CD4-positive, alpha-beta T cell treated with Interleukin-2 at 100 ng/mL for 4 hours (primary cell): ENCODE measurements around the gene ZBTB17.
"Not testable (repeated sequence)": the region's sequence is repeated elsewhere in the genome, so short reads cannot be mapped to it uniquely, and the experiment has no call there.

Experiments
- DNase-seq: peaks from one replicate; pipeline ENCODE4 v3.0.0-alpha.2; 2020; ENCODE audit warnings: low spot score

ZBTB17 gene

GRCh38 chr1:15988856-15989736, 13.2 kb upstream of the ZBTB17 start:
- DNase-seq, result no peak

GRCh38 chr1:15985611-15986297, 9.9 kb upstream of the ZBTB17 start:
- DNase-seq, result no peak

- no peak for DNase-seq
Measured at GRCh38 chr1:15983275-15983674, 7.4 kb upstream of the ZBTB17 start.

- no peak for DNase-seq
Measured at GRCh38 chr1:15981679-15982078, 5.8 kb upstream of the ZBTB17 start.

GRCh38 chr1:15977947-15978346, 2.0 kb upstream of the ZBTB17 start:
- DNase-seq, result not testable (repeated sequence)

- peak; percentile 67 for DNase-seq
Measured at GRCh38 chr1:15975358-15975804, 520 bp downstream of the ZBTB17 start.

- DNase-seq, result no peak
Measured at GRCh38 chr1:15974855-15975254, 1.0 kb downstream of the ZBTB17 start.

- DNase-seq, result no peak
Measured at GRCh38 chr1:15973772-15974171, 2.1 kb downstream of the ZBTB17 start.

GRCh38 chr1:15972409-15972808, 3.5 kb downstream of the ZBTB17 start:
- no peak for DNase-seq

- DNase-seq, result no peak
Measured at GRCh38 chr1:15970911-15971310, 5.0 kb downstream of the ZBTB17 start.

GRCh38 chr1:15969321-15969880, 6.5 kb downstream of the ZBTB17 start:
- DNase-seq, result no peak

GRCh38 chr1:15968172-15968571, 7.7 kb downstream of the ZBTB17 start:
- no peak for DNase-seq

GRCh38 chr1:15966956-15967344, 9.0 kb downstream of the ZBTB17 start:
- no peak for DNase-seq

- DNase-seq, result peak; percentile 67
Measured at GRCh38 chr1:15966081-15966955, 9.6 kb downstream of the ZBTB17 start.

- DNase-seq, result peak; percentile 47
Measured at GRCh38 chr1:15965228-15965767, 10.6 kb downstream of the ZBTB17 start.

- DNase-seq, result no peak
Measured at GRCh38 chr1:15963968-15964648, 11.8 kb downstream of the ZBTB17 start.

GRCh38 chr1:15963363-15963967, 12.4 kb downstream of the ZBTB17 start:
- no peak for DNase-seq

GRCh38 chr1:15962671-15963362, 13.1 kb downstream of the ZBTB17 start:
- DNase-seq, result no peak

GRCh38 chr1:15962176-15962575, 13.7 kb downstream of the ZBTB17 start:
- DNase-seq, result no peak

GRCh38 chr1:15961492-15961891, 14.4 kb downstream of the ZBTB17 start:
- DNase-seq, result no peak
